Measurements from ENCODE around the gene LZTR1. TPM values are rescaled to one million over a fixed set of nuclear protein-coding genes. Genes with fewer than 3 reads are reported as not detected.

LZTR1 gene
- total and polyA plus RNA-seq, 2 of the 4 experiments (the other 2 are of a cell fraction): 22.8 to 41.3 TPM

- H3K4ac ChIP-seq (ENCODE audit: low read depth, low read length): no peak overlapping the region
- no peaks in the 10 kb centered on the region for H3K9me3 ChIP-seq (ENCODE audit: control insufficient read depth, insufficient read depth, low read length)
- H2BK5ac ChIP-seq (ENCODE audit: low read depth, low read length, poor library complexity, severe bottlenecking): no peak overlapping the region
- no peak overlapping the region for H4K5ac ChIP-seq (ENCODE audit: low read depth, low read length)
- ChIA-PET CTCF (interaction anchor here (0.6 kb wide), 1 partner anchor 197 kb away, joined by 4 read pairs; no protein-coding TSS in a partner anchor), POLR2A (ENCODE audit: unreplicated experiment) (no interaction called here)
- dilution Hi-C loops (cut with HindIII; ENCODE audit: low sequenced_read_pairs, unreplicated experiment): no loop called here
- H2AFZ ChIP-seq (replicated peaks; ENCODE audit: low read length, poor library complexity): no peak overlapping the region
- H4K91ac ChIP-seq (ENCODE audit: insufficient read depth, low read depth, low read length): no peak overlapping the region
- no TSS peak for BruUV-seq (replicated peaks)
- no peak overlapping the region for H3K27ac ChIP-seq (ENCODE audit: insufficient read depth, low read length)
- no peak overlapping the region for H3K4me3 ChIP-seq (ENCODE audit: insufficient read depth, low read depth, low read length)
- intact Hi-C loops (cut with micrococcal nuclease): no loop called here
- in situ Hi-C loops (cut with MboI; ENCODE audit: low sequenced_read_pairs): loop anchor here (10.0 kb wide), 1 partner anchor 82 kb away; no protein-coding TSS in a partner anchor
- H3K79me1 ChIP-seq (ENCODE audit: low read depth in 1 of 2, low read length in 2 of 2): 0 out of 4 replicates have a peak, but pooled peaks cover 0 to 5% of the 10 kb centered on the region in 2 experiments
- ATAC-seq (ENCODE audit: low read depth) (no peak), DNase-seq (no peak)
- peaks cover 10% of the 10 kb centered on the region for H3K9me1 ChIP-seq (ENCODE audit: insufficient read depth, low read length)
- no peak overlapping the region for H3K23ac ChIP-seq (ENCODE audit: low read depth, low read length)
- H3K4me1 ChIP-seq (ENCODE audit: control insufficient read depth, insufficient read depth, low read length): peaks cover 14% of the 10 kb centered on the region
- no peak overlapping the region for H3K9ac ChIP-seq (ENCODE audit: low read depth, low read length)
- 76% methylated on average over 9 of the region's 14 CpGs; no CpG with 5 or more reads in 1 of the 2 experiments for WGBS, 2 experiments (ENCODE audit: extremely low coverage in 2 of 2, insufficient read length in 1 of 2)
- H3K56ac ChIP-seq (ENCODE audit: extremely low read depth, insufficient read depth, low read length): no peak overlapping the region
- no peaks in the 10 kb centered on the region for H3K36me3 ChIP-seq (ENCODE audit: control insufficient read depth, insufficient read depth, low read length)
- H2BK20ac ChIP-seq (ENCODE audit: low read depth, low read length): no peak overlapping the region
- H3K27me3 ChIP-seq (ENCODE audit: control insufficient read depth, insufficient read depth, low read length): no peaks in the 10 kb centered on the region
- H2AK5ac ChIP-seq (ENCODE audit: low read depth, low read length): no peak overlapping the region
- H2BK120ac ChIP-seq (ENCODE audit: low read depth, low read length): no peak overlapping the region
- H3K18ac ChIP-seq (ENCODE audit: low read depth, low read length): no peak overlapping the region
- H4K8ac ChIP-seq (ENCODE audit: low read depth in 2 of 2, low read length in 2 of 2): no peak overlapping the region
- no peak overlapping the region for H2BK15ac ChIP-seq (ENCODE audit: low read depth, low read length)
- no peak overlapping the region for H3K14ac ChIP-seq (replicated peaks; ENCODE audit: low read depth, low read length)
- H2AK9ac ChIP-seq (replicated peaks; ENCODE audit: low read depth, low read length, poor library complexity): no peak overlapping the region
- peaks cover 4% of the 10 kb centered on the region; the same call in 1 of the 2 replicates for H4K20me1 ChIP-seq (ENCODE audit: insufficient read depth, low read length)
- no peak overlapping the region for H3K4me2 ChIP-seq (ENCODE audit: low read depth, low read length)
- TF ChIP-seq NFE2L2 (IDR thresholded peaks at IDR 0.05; ENCODE audit: low read depth, low read length): no peak
- TF ChIP-seq POLR2A (IDR thresholded peaks at IDR 0.05; ENCODE audit: low read depth, low read length): no peak
- no peak for TF ChIP-seq CTCF (conservative IDR thresholded peaks at IDR 0.05; ENCODE audit: low read depth, low read length)
- no peak for TF ChIP-seq MAZ (IDR thresholded peaks at IDR 0.05; ENCODE audit: borderline replicate concordance, low read depth, low read length)
- no peak for TF ChIP-seq BHLHE40 (IDR thresholded peaks at IDR 0.05; ENCODE audit: low read depth, low read length)
- TF ChIP-seq RAD21 (IDR thresholded peaks at IDR 0.05; ENCODE audit: low read length): no peak
- no peak for TF ChIP-seq USF2 (IDR thresholded peaks at IDR 0.05; ENCODE audit: low read depth, low read length)
- TF ChIP-seq RFX5 (IDR thresholded peaks at IDR 0.05; ENCODE audit: low read depth, low read length): no peak
- no peak for TF ChIP-seq ELK1 (IDR thresholded peaks at IDR 0.05; ENCODE audit: borderline replicate concordance, low read depth, low read length)
- TF ChIP-seq MXI1 (IDR thresholded peaks at IDR 0.05; ENCODE audit: borderline replicate concordance, low read depth, low read length): no peak
- TF ChIP-seq FOS (IDR thresholded peaks at IDR 0.05; ENCODE audit: low read depth, low read length): no peak
- TF ChIP-seq CHD1 (IDR thresholded peaks at IDR 0.05; ENCODE audit: low read depth, low read length): no peak
- TF ChIP-seq MAFK (IDR thresholded peaks at IDR 0.05; ENCODE audit: low read depth, low read length): no peak
- TF ChIP-seq CEBPB (IDR thresholded peaks at IDR 0.05; ENCODE audit: low read depth, low read length): no peak
These were observed 30.6 kb downstream of the LZTR1 start for GRCh38 chr22:21012446-21013407.
